H9 (cell line): ENCODE data around the gene MAD1L1. TPM values are rescaled to one million over a fixed set of nuclear protein-coding genes. Genes with fewer than 3 reads are reported as not detected.
A peak's percentile ranks its signal among the peaks of the same experiment; 100 is the strongest.

Experiments used
- DNase-seq: peaks from one replicate; pipeline ENCODE4 v3.0.0-alpha.2; 2017
- H2AFZ ChIP-seq: one replicate; pipeline ENCODE4 v1.6.1; 2013; ENCODE audit warnings: mild to moderate bottlenecking, low read length, control low read depth, moderate library complexity
- H2AK5ac ChIP-seq: 2 replicates; pipeline ENCODE4 v1.6.1; 2013; ENCODE audit warnings: low read length, control low read depth, mixed read lengths; ENCODE audit not compliant: insufficient read length
- H2BK120ac ChIP-seq: one replicate; pipeline ENCODE4 v1.6.1; 2013; ENCODE audit warnings: low read depth, mild to moderate bottlenecking, low read length, control low read depth, inconsistent platforms; ENCODE audit not compliant: poor library complexity, severe bottlenecking
- H2BK12ac ChIP-seq: 2 replicates; pipeline ENCODE4 v1.6.1; 2013; ENCODE audit warnings: low read length, control low read depth, mixed read lengths, low read depth; ENCODE audit not compliant: insufficient read length
- H2BK15ac ChIP-seq: 2 replicates; pipeline ENCODE4 v1.6.1; 2013; ENCODE audit warnings: low read depth, low read length, control low read depth
- H2BK20ac ChIP-seq: one replicate; pipeline ENCODE4 v1.6.1; 2013; ENCODE audit warnings: low read depth, mild to moderate bottlenecking, low read length, control low read depth, inconsistent platforms; ENCODE audit not compliant: poor library complexity, severe bottlenecking
- H2BK5ac ChIP-seq: 2 replicates; pipeline ENCODE4 v1.6.1; 2013; ENCODE audit warnings: low read length, control low read depth, mixed read lengths; ENCODE audit not compliant: insufficient read length
- H3K14ac ChIP-seq: 2 replicates; pipeline ENCODE4 v1.6.1; 2013; ENCODE audit warnings: low read length, control low read depth; ENCODE audit not compliant: insufficient read depth
- H3K18ac ChIP-seq: 2 replicates; pipeline ENCODE4 v1.6.1; 2013; ENCODE audit warnings: low read depth, mild to moderate bottlenecking, mixed read lengths, low read length, control low read depth; ENCODE audit not compliant: insufficient read length
- H3K23ac ChIP-seq: 2 replicates; pipeline ENCODE4 v1.6.1; 2013; ENCODE audit warnings: low read length, control low read depth, mixed read lengths, low read depth; ENCODE audit not compliant: insufficient read length
- H3K23me2 ChIP-seq: 2 replicates; pipeline ENCODE4 v1.6.1; 2013; ENCODE audit warnings: low read depth, mild to moderate bottlenecking, mixed read lengths, low read length, control low read depth; ENCODE audit not compliant: insufficient read length, poor library complexity, severe bottlenecking
- H3K27ac ChIP-seq: 2 replicates; pipeline ENCODE4 v1.5.1; 2013; ENCODE audit warnings: low read length, control low read depth, mixed read lengths, low read depth; ENCODE audit not compliant: insufficient read length
- H3K27me3 ChIP-seq: 2 replicates; pipeline ENCODE4 v1.6.1; 2013; ENCODE audit warnings: low read length, control low read depth, inconsistent platforms; ENCODE audit not compliant: insufficient read depth
- H3K4ac ChIP-seq: 2 replicates; pipeline ENCODE4 v1.6.1; 2013; ENCODE audit warnings: low read depth, mild to moderate bottlenecking, control low read depth, inconsistent platforms, low read length, moderate library complexity
- H3K4me1 ChIP-seq: 2 replicates; pipeline ENCODE4 v1.6.1; 2013; ENCODE audit warnings: low read length, control low read depth, inconsistent platforms; ENCODE audit not compliant: insufficient read depth
- H3K4me2 ChIP-seq: 2 replicates; pipeline ENCODE4 v1.6.1; 2013; ENCODE audit warnings: low read length, control low read depth, mixed read lengths; ENCODE audit not compliant: insufficient read length, insufficient read depth
- H3K56ac ChIP-seq: 2 replicates; pipeline ENCODE4 v1.6.1; 2013; ENCODE audit warnings: low read depth, mild to moderate bottlenecking, mixed read lengths, low read length, control low read depth; ENCODE audit not compliant: insufficient read length
- H3K79me1 ChIP-seq: 2 replicates; pipeline ENCODE4 v1.6.1; 2013; ENCODE audit warnings: low read depth, mild to moderate bottlenecking, moderate library complexity, low read length, control low read depth, inconsistent platforms; ENCODE audit not compliant: insufficient read depth, poor library complexity, severe bottlenecking
- H3K79me2 ChIP-seq: 2 replicates; pipeline ENCODE4 v1.6.1; 2013; ENCODE audit warnings: low read length, control low read depth, inconsistent platforms; ENCODE audit not compliant: insufficient read depth
- H3K9ac ChIP-seq: 2 replicates; pipeline ENCODE4 v1.6.1; 2013; ENCODE audit warnings: low read length, control low read depth, mixed read lengths; ENCODE audit not compliant: insufficient read length; ENCODE audit errors: extremely low read depth
- H3K9me3 ChIP-seq: one replicate; pipeline ENCODE4 v1.6.1; 2013; ENCODE audit warnings: low read depth, low read length, inconsistent platforms; ENCODE audit not compliant: control insufficient read depth
- H3T11ph ChIP-seq: one replicate; pipeline ENCODE4 v1.6.1; 2013; ENCODE audit warnings: mild to moderate bottlenecking, low read length, control low read depth, inconsistent platforms
- H4K20me1 ChIP-seq: one replicate; pipeline ENCODE4 v1.6.1; 2013; ENCODE audit not compliant: control insufficient read depth, insufficient read length, insufficient read depth
- H4K5ac ChIP-seq: 2 replicates; pipeline ENCODE4 v1.6.1; 2013; ENCODE audit warnings: low read depth, mild to moderate bottlenecking, mixed read lengths, low read length, control low read depth; ENCODE audit not compliant: insufficient read length
- H4K8ac ChIP-seq: replicated peaks from 2 replicates; pipeline ENCODE4 v1.6.1; 2013; ENCODE audit warnings: low read length, control low read depth, mixed read lengths, low read depth; ENCODE audit not compliant: insufficient read length
- H4K91ac ChIP-seq: 2 replicates; pipeline ENCODE4 v1.6.1; 2013; ENCODE audit warnings: low read depth, mild to moderate bottlenecking, moderate library complexity, mixed read lengths, low read length, control low read depth; ENCODE audit not compliant: insufficient read length
- H3K27ac Mint-ChIP-seq, 3 experiments: 2 replicates in 2 of 3; 3 replicates in 1 of 3; pipeline ENCODE4 v1.8.0; 2020 to 2021; ENCODE audit warnings: mixed read lengths in 3 of 3, mild to moderate bottlenecking in 1 of 3, moderate library complexity in 1 of 3
- H3K27me3 Mint-ChIP-seq: 2 replicates; pipeline ENCODE4 v1.8.0; 2021; ENCODE audit warnings: low read depth, mild to moderate bottlenecking, moderate library complexity, mixed read lengths
- H3K36me3 Mint-ChIP-seq, 3 experiments: 2 replicates in 2 of 3; 3 replicates in 1 of 3; pipeline ENCODE4 v1.8.0; 2020 to 2021; ENCODE audit warnings: low read depth in 3 of 3, mixed read lengths in 3 of 3; ENCODE audit not compliant: insufficient read depth in 1 of 3
- H3K4me1 Mint-ChIP-seq, 2 experiments: 2 replicates each; pipeline ENCODE4 v1.8.0; 2020; ENCODE audit warnings: mixed read lengths in 2 of 2
- H3K4me3 Mint-ChIP-seq, 2 experiments: 2 replicates in 1 of 2; 3 replicates in 1 of 2; pipeline ENCODE4 v1.8.0; 2020 to 2021; ENCODE audit warnings: mild to moderate bottlenecking in 2 of 2, mixed read lengths in 2 of 2, moderate library complexity in 1 of 2
- H3K9me3 Mint-ChIP-seq, 2 experiments: 2 replicates in 1 of 2; 3 replicates in 1 of 2; pipeline ENCODE4 v1.8.0; 2020; ENCODE audit warnings: mild to moderate bottlenecking in 2 of 2, mixed read lengths in 2 of 2, moderate library complexity in 1 of 2
- CTCF ChIP-seq: fragments of 200-600 bp; sonication (generic); conservative IDR thresholded peaks from 3 replicates; pipeline ENCODE4 v1.8.0; 2021; ENCODE audit warnings: antibody characterized with exemption, mild to moderate bottlenecking
- WGBS: extraction: QIAGEN DNeasy Blood & Tissue Kit; methylation state at CpG from one replicate; pipeline ENCODE4 v1.1.7; 2013; ENCODE audit warnings: missing lambda C conversion rate, low lambda C conversion rate, mixed read lengths; ENCODE audit not compliant: insufficient read length; ENCODE audit errors: extremely low coverage; 5-methylcytosine and 5-hydroxymethylcytosine counted together
- total RNA-seq: library from RNA; stranded (reverse); gene quantifications from 2 replicates; pipeline ENCODE4 v1.2.1, GENCODE V29; 2021

Gene MAD1L1
- total RNA-seq, 1 experiment from 2014 or later: 39.0 TPM

- Mint-ChIP-seq H3K27ac (peak overlapping the region; percentile 40 to 80 (median 48); a peak in 4 of 7 replicates), H3K4me3 (no peak overlapping the region), H3K9me3 (no peaks in the 10 kb centered on the region), H3K4me1 (peaks cover 0 to 6% of the 10 kb centered on the region in 2 experiments; a peak in 1 of 4 replicates), H3K27me3 (no peaks in the 10 kb centered on the region), H3K36me3 (no peaks in the 10 kb centered on the region)
- Histone ChIP-seq H3K9ac (no peak overlapping the region), H3K18ac (no peak overlapping the region), H3K4ac (no peak overlapping the region), H3K4me1 (no peaks in the 10 kb centered on the region), H3K9me3 (no peaks in the 10 kb centered on the region), H3K27ac (no peak overlapping the region), H3K27me3 (no peaks in the 10 kb centered on the region), H2BK120ac (no peak overlapping the region), H3K14ac (no peak overlapping the region; the same call in 1 of the 2 replicates), H3K23me2 (no peaks in the 10 kb centered on the region), H3K4me2 (no peak overlapping the region), H4K91ac (no peak overlapping the region), H2BK5ac (no peak overlapping the region), H4K5ac (no peak overlapping the region), H4K8ac (no peak overlapping the region), H2BK12ac (no peak overlapping the region), H3K56ac (no peak overlapping the region), H3T11ph (no peak overlapping the region), H3K79me1 (no peaks in the 10 kb centered on the region), H4K20me1 (no peaks in the 10 kb centered on the region), H3K79me2 (no peaks in the 10 kb centered on the region), H2BK15ac (no peak overlapping the region), H2BK20ac (no peak overlapping the region), H3K23ac (no peak overlapping the region), H2AK5ac (no peak overlapping the region), H2AFZ (no peak overlapping the region)
- WGBS: no CpG with 5 or more reads among the region's 21 CpGs
- DNase-seq: no peak
- no peak for TF ChIP-seq CTCF
These were observed 233.3 kb downstream of the MAD1L1 start for GRCh38 chr7:1999278-1999984.
